Osteoblast (primary cell): Measurements from ENCODE around the gene ZBTB7C. TPM values are rescaled to one million over a fixed set of nuclear protein-coding genes. Genes with fewer than 3 reads are reported as not detected.
A peak's percentile ranks its signal among the peaks of the same experiment; 100 is the strongest.

ENCODE experiments used
- DNase-seq: peaks from one replicate; pipeline ENCODE4 v3.0.0; 2011; ENCODE audit warnings: low spot score, mixed read lengths; ENCODE audit not compliant: insufficient read length; ENCODE audit errors: missing footprints
- H2AFZ ChIP-seq: 2 replicates; pipeline ENCODE4 v1.6.0; 2011; ENCODE audit warnings: mild to moderate bottlenecking, low read length
- H3K27ac ChIP-seq: 2 replicates; pipeline ENCODE4 v1.5.1; 2011; ENCODE audit warnings: mild to moderate bottlenecking, low read depth, low read length, moderate library complexity
- H3K27me3 ChIP-seq: 2 replicates; pipeline ENCODE4 v1.6.0; 2012; ENCODE audit warnings: mild to moderate bottlenecking, control low read depth, inconsistent platforms, low read length, moderate library complexity; ENCODE audit not compliant: insufficient read depth
- H3K36me3 ChIP-seq: 2 replicates; pipeline ENCODE4 v1.5.1; 2011; ENCODE audit warnings: mild to moderate bottlenecking, low read length, control low read depth, moderate library complexity; ENCODE audit not compliant: insufficient read depth
- H3K4me1 ChIP-seq: 2 replicates; pipeline ENCODE4 v1.5.1; 2011; ENCODE audit warnings: mild to moderate bottlenecking, low read length, control low read depth, moderate library complexity; ENCODE audit not compliant: insufficient read depth
- H3K4me2 ChIP-seq: 2 replicates; pipeline ENCODE4 v1.6.0; 2011; ENCODE audit warnings: mild to moderate bottlenecking, low read length; ENCODE audit not compliant: insufficient read depth
- H3K4me3 ChIP-seq: fragments of 200-600 bp; sonication (generic); 3 replicates; pipeline ENCODE4 v1.5.1; 2012; ENCODE audit warnings: mild to moderate bottlenecking, low read length, inconsistent platforms; ENCODE audit not compliant: insufficient read depth
- H3K79me2 ChIP-seq: 2 replicates; pipeline ENCODE4 v1.6.0; 2012; ENCODE audit warnings: mild to moderate bottlenecking, low read length, control low read depth, inconsistent platforms; ENCODE audit not compliant: insufficient read depth
- H3K9me3 ChIP-seq: 2 replicates; pipeline ENCODE4 v1.5.1; 2011; ENCODE audit warnings: low read depth, low read length, control low read depth
- H4K20me1 ChIP-seq: 2 replicates; pipeline ENCODE4 v1.6.0; 2012; ENCODE audit warnings: mild to moderate bottlenecking, low read length, control low read depth; ENCODE audit not compliant: insufficient read depth
- total RNA-seq: library from RNA; depleted of rRNA; stranded (reverse); fragments of >200 nt; gene quantifications from 2 replicates; pipeline ENCODE4 v1.2.3, GENCODE V29; 2012
- TF ChIP-seq, protein P1 (sequence below): IDR thresholded peaks from 2 replicates; pipeline ENCODE4 v1.5.1; 2011; ENCODE audit warnings: mild to moderate bottlenecking, low read depth, low read length, moderate library complexity; ENCODE audit errors: extremely low read depth

Gene ZBTB7C
- total RNA-seq, 1 donor, result 0.36 TPM

- no peak overlapping the region for H3K4me2 ChIP-seq
- no peaks in the 10 kb centered on the region for H3K36me3 ChIP-seq
- TF ChIP-seq, protein P1, sequence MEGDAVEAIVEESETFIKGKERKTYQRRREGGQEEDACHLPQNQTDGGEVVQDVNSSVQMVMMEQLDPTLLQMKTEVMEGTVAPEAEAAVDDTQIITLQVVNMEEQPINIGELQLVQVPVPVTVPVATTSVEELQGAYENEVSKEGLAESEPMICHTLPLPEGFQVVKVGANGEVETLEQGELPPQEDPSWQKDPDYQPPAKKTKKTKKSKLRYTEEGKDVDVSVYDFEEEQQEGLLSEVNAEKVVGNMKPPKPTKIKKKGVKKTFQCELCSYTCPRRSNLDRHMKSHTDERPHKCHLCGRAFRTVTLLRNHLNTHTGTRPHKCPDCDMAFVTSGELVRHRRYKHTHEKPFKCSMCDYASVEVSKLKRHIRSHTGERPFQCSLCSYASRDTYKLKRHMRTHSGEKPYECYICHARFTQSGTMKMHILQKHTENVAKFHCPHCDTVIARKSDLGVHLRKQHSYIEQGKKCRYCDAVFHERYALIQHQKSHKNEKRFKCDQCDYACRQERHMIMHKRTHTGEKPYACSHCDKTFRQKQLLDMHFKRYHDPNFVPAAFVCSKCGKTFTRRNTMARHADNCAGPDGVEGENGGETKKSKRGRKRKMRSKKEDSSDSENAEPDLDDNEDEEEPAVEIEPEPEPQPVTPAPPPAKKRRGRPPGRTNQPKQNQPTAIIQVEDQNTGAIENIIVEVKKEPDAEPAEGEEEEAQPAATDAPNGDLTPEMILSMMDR, result no peak
- H4K20me1 ChIP-seq, result no peaks in the 10 kb centered on the region
- H3K4me1 ChIP-seq, result peaks cover 27% of the 10 kb centered on the region
- H3K79me2 ChIP-seq, result no peaks in the 10 kb centered on the region
- H3K27me3 ChIP-seq, result peaks cover 3% of the 10 kb centered on the region
- peak overlapping the region; percentile 77 for H2AFZ ChIP-seq
- H3K9me3 ChIP-seq, result no peaks in the 10 kb centered on the region
- DNase-seq, result peak; percentile 92
- H3K4me3 ChIP-seq, result no peak overlapping the region
- peak overlapping the region; percentile 67 for H3K27ac ChIP-seq
These were observed 82.1 kb downstream of the ZBTB7C start for GRCh38 chr18:48326901-48327675.

GRCh38 chr18:48325115-48325665 lies 84.0 kb downstream of the ZBTB7C start:
- peaks cover 25% of the 10 kb centered on the region for H3K4me1 ChIP-seq
- DNase-seq, result no peak
- no peak overlapping the region for H3K4me2 ChIP-seq
- no peaks in the 10 kb centered on the region for H3K79me2 ChIP-seq
- H3K36me3 ChIP-seq, result no peaks in the 10 kb centered on the region
- no peaks in the 10 kb centered on the region for H3K27me3 ChIP-seq
- TF ChIP-seq, protein P1, result no peak
- no peak overlapping the region for H2AFZ ChIP-seq
- no peaks in the 10 kb centered on the region for H4K20me1 ChIP-seq
- no peak overlapping the region for H3K4me3 ChIP-seq
- H3K27ac ChIP-seq, result no peak overlapping the region
- no peaks in the 10 kb centered on the region for H3K9me3 ChIP-seq

- no peak overlapping the region for H3K27ac ChIP-seq
- no peak overlapping the region for H3K4me2 ChIP-seq
- H3K9me3 ChIP-seq, result no peaks in the 10 kb centered on the region
- H2AFZ ChIP-seq, result no peak overlapping the region
- no peaks in the 10 kb centered on the region for H3K27me3 ChIP-seq
- no peaks in the 10 kb centered on the region for H4K20me1 ChIP-seq
- no peaks in the 10 kb centered on the region for H3K79me2 ChIP-seq
- TF ChIP-seq, protein P1, result no peak
- H3K4me1 ChIP-seq, result peaks cover 25% of the 10 kb centered on the region
- DNase-seq, result no peak
- no peaks in the 10 kb centered on the region for H3K36me3 ChIP-seq
- H3K4me3 ChIP-seq, result no peak overlapping the region
These were observed 84.5 kb downstream of the ZBTB7C start for GRCh38 chr18:48324651-48325050.

- H4K20me1 ChIP-seq, result no peaks in the 10 kb centered on the region
- H3K27ac ChIP-seq, result no peak overlapping the region
- H2AFZ ChIP-seq, result no peak overlapping the region
- H3K4me2 ChIP-seq, result no peak overlapping the region
- H3K27me3 ChIP-seq, result no peaks in the 10 kb centered on the region
- TF ChIP-seq, protein P1, result no peak
- no peak for DNase-seq
- H3K4me1 ChIP-seq, result peaks cover 19% of the 10 kb centered on the region
- no peaks in the 10 kb centered on the region for H3K36me3 ChIP-seq
- H3K9me3 ChIP-seq, result no peaks in the 10 kb centered on the region
- no peak overlapping the region for H3K4me3 ChIP-seq
- no peaks in the 10 kb centered on the region for H3K79me2 ChIP-seq
These were observed 86.0 kb downstream of the ZBTB7C start for GRCh38 chr18:48323151-48323550.
